Measurements from ENCODE around the gene JPT2.

JPT2 gene

GRCh38 chr16:1689853-1690252 is 11.8 kb downstream of the JPT2 start:
- no peak overlapping the region for H2AK5ac ChIP-seq (ENCODE audit: low read length)
- no peak overlapping the region for H3K9ac ChIP-seq (ENCODE audit: low read length)
- H3K4me3 ChIP-seq (ENCODE audit: low read length), result no peak overlapping the region
- no peak overlapping the region for H3K18ac ChIP-seq (ENCODE audit: low read length)
- no peak overlapping the region for H2BK120ac ChIP-seq (ENCODE audit: low read depth, low read length)
- no peak overlapping the region for H3K23ac ChIP-seq (ENCODE audit: low read length)
- DNase-seq, result no peak
- WGBS (ENCODE audit: extremely low coverage, insufficient coverage, low lambda C conversion rate), result no CpG with 5 or more reads among the region's 13 CpGs
- no peak overlapping the region for H2BK15ac ChIP-seq (replicated peaks; ENCODE audit: low read depth)
- no peak overlapping the region for H4K5ac ChIP-seq (ENCODE audit: low read length)
- no peak overlapping the region for H3K4ac ChIP-seq (ENCODE audit: low read depth, low read length)
- H3K79me1 ChIP-seq (ENCODE audit: low read length), result peaks cover 10% of the 10 kb centered on the region
- peaks cover 59% of the 10 kb centered on the region for H3K79me2 ChIP-seq (ENCODE audit: control insufficient read depth, insufficient read depth, low read length)
- no peak overlapping the region for H3K27ac ChIP-seq (ENCODE audit: low read depth, low read length)
- no peaks in the 10 kb centered on the region for H3K4me1 ChIP-seq (ENCODE audit: control insufficient read depth, low read depth, low read length)
- no peak overlapping the region for H2BK5ac ChIP-seq (ENCODE audit: low read length)
- no peak overlapping the region for H4K8ac ChIP-seq (ENCODE audit: low read depth, low read length)
- peaks cover 15% of the 10 kb centered on the region for H3K36me3 ChIP-seq (ENCODE audit: control insufficient read depth, insufficient read depth, low read length)
- H3K27me3 ChIP-seq (ENCODE audit: insufficient read depth, low read length, poor library complexity), result no peaks in the 10 kb centered on the region
- H3K56ac ChIP-seq (ENCODE audit: low read length), result no peak overlapping the region
- H3K4me2 ChIP-seq (ENCODE audit: low read length), result no peak overlapping the region

GRCh38 chr16:1690810-1691209 is 12.7 kb downstream of the JPT2 start:
- H3K4me1 ChIP-seq (ENCODE audit: control insufficient read depth, low read depth, low read length), result no peaks in the 10 kb centered on the region
- H3K27ac ChIP-seq (ENCODE audit: low read depth, low read length), result no peak overlapping the region
- no peak for DNase-seq
- no CpG with 5 or more reads among the region's 1 CpG for WGBS (ENCODE audit: extremely low coverage, insufficient coverage, low lambda C conversion rate)
- H3K56ac ChIP-seq (ENCODE audit: low read length), result no peak overlapping the region
- H3K27me3 ChIP-seq (ENCODE audit: insufficient read depth, low read length, poor library complexity), result no peaks in the 10 kb centered on the region
- no peak overlapping the region for H3K23ac ChIP-seq (ENCODE audit: low read length)
- peaks cover 51% of the 10 kb centered on the region for H3K79me2 ChIP-seq (ENCODE audit: control insufficient read depth, insufficient read depth, low read length)
- H3K4me3 ChIP-seq (ENCODE audit: low read length), result no peak overlapping the region
- H2BK120ac ChIP-seq (ENCODE audit: low read depth, low read length), result no peak overlapping the region
- H3K4me2 ChIP-seq (ENCODE audit: low read length), result no peak overlapping the region
- H4K5ac ChIP-seq (ENCODE audit: low read length), result no peak overlapping the region
- no peak overlapping the region for H3K9ac ChIP-seq (ENCODE audit: low read length)
- H3K18ac ChIP-seq (ENCODE audit: low read length), result no peak overlapping the region
- no peak overlapping the region for H2BK15ac ChIP-seq (replicated peaks; ENCODE audit: low read depth)
- H2AK5ac ChIP-seq (ENCODE audit: low read length), result no peak overlapping the region
- peaks cover 15% of the 10 kb centered on the region for H3K36me3 ChIP-seq (ENCODE audit: control insufficient read depth, insufficient read depth, low read length)
- H2BK5ac ChIP-seq (ENCODE audit: low read length), result no peak overlapping the region
- no peak overlapping the region for H3K4ac ChIP-seq (ENCODE audit: low read depth, low read length)
- H3K79me1 ChIP-seq (ENCODE audit: low read length), result peaks cover 10% of the 10 kb centered on the region
- no peak overlapping the region for H4K8ac ChIP-seq (ENCODE audit: low read depth, low read length)

GRCh38 chr16:1691276-1691675 is 13.2 kb downstream of the JPT2 start:
- Histone ChIP-seq H3K23ac (ENCODE audit: low read length) (no peak overlapping the region), H3K27me3 (ENCODE audit: insufficient read depth, low read length, poor library complexity) (no peaks in the 10 kb centered on the region), H3K27ac (ENCODE audit: low read depth, low read length) (no peak overlapping the region), H3K4ac (ENCODE audit: low read depth, low read length) (no peak overlapping the region), H3K4me2 (ENCODE audit: low read length) (no peak overlapping the region), H3K79me1 (ENCODE audit: low read length) (peaks cover 10% of the 10 kb centered on the region), H3K4me3 (ENCODE audit: low read length) (no peak overlapping the region), H4K5ac (ENCODE audit: low read length) (no peak overlapping the region), H3K79me2 (ENCODE audit: control insufficient read depth, insufficient read depth, low read length) (peaks cover 49% of the 10 kb centered on the region), H2BK120ac (ENCODE audit: low read depth, low read length) (no peak overlapping the region), H4K8ac (ENCODE audit: low read depth, low read length) (no peak overlapping the region), H2BK15ac (replicated peaks; ENCODE audit: low read depth) (no peak overlapping the region), H3K18ac (ENCODE audit: low read length) (no peak overlapping the region), H2AK5ac (ENCODE audit: low read length) (no peak overlapping the region), H3K4me1 (ENCODE audit: control insufficient read depth, low read depth, low read length) (no peaks in the 10 kb centered on the region), H3K36me3 (ENCODE audit: control insufficient read depth, insufficient read depth, low read length) (peaks cover 15% of the 10 kb centered on the region), H3K56ac (ENCODE audit: low read length) (no peak overlapping the region), H3K9ac (ENCODE audit: low read length) (no peak overlapping the region), H2BK5ac (ENCODE audit: low read length) (no peak overlapping the region)
- DNase-seq, result no peak

GRCh38 chr16:1691956-1692355 is 13.9 kb downstream of the JPT2 start:
- no peak overlapping the region for H3K56ac ChIP-seq (ENCODE audit: low read length)
- peaks cover 19% of the 10 kb centered on the region for H3K36me3 ChIP-seq (ENCODE audit: control insufficient read depth, insufficient read depth, low read length)
- H3K23ac ChIP-seq (ENCODE audit: low read length), result no peak overlapping the region
- H3K27me3 ChIP-seq (ENCODE audit: insufficient read depth, low read length, poor library complexity), result no peaks in the 10 kb centered on the region
- H3K27ac ChIP-seq (ENCODE audit: low read depth, low read length), result no peak overlapping the region
- no peak overlapping the region for H2BK120ac ChIP-seq (ENCODE audit: low read depth, low read length)
- no peaks in the 10 kb centered on the region for H3K4me1 ChIP-seq (ENCODE audit: control insufficient read depth, low read depth, low read length)
- no peak overlapping the region for H2BK5ac ChIP-seq (ENCODE audit: low read length)
- no peak overlapping the region for H4K8ac ChIP-seq (ENCODE audit: low read depth, low read length)
- peaks cover 14% of the 10 kb centered on the region for H3K79me1 ChIP-seq (ENCODE audit: low read length)
- no peak overlapping the region for H3K4me2 ChIP-seq (ENCODE audit: low read length)
- no peak overlapping the region for H3K4ac ChIP-seq (ENCODE audit: low read depth, low read length)
- H4K5ac ChIP-seq (ENCODE audit: low read length), result no peak overlapping the region
- H3K79me2 ChIP-seq (ENCODE audit: control insufficient read depth, insufficient read depth, low read length), result peaks cover 43% of the 10 kb centered on the region
- H3K18ac ChIP-seq (ENCODE audit: low read length), result no peak overlapping the region
- H2BK15ac ChIP-seq (replicated peaks; ENCODE audit: low read depth), result no peak overlapping the region
- no peak for DNase-seq
- no peak overlapping the region for H2AK5ac ChIP-seq (ENCODE audit: low read length)
- H3K4me3 ChIP-seq (ENCODE audit: low read length), result no peak overlapping the region
- H3K9ac ChIP-seq (ENCODE audit: low read length), result no peak overlapping the region
- WGBS (ENCODE audit: extremely low coverage, insufficient coverage, low lambda C conversion rate), result no CpG with 5 or more reads among the region's 21 CpGs

- H2BK120ac ChIP-seq (ENCODE audit: low read depth, low read length), result no peak overlapping the region
- no peak for DNase-seq
- peaks cover 22% of the 10 kb centered on the region for H3K36me3 ChIP-seq (ENCODE audit: control insufficient read depth, insufficient read depth, low read length)
- peaks cover 9% of the 10 kb centered on the region for H3K79me2 ChIP-seq (ENCODE audit: control insufficient read depth, insufficient read depth, low read length)
- H3K4me1 ChIP-seq (ENCODE audit: control insufficient read depth, low read depth, low read length), result no peaks in the 10 kb centered on the region
- no peak overlapping the region for H2AK5ac ChIP-seq (ENCODE audit: low read length)
- peaks cover 12% of the 10 kb centered on the region for H3K79me1 ChIP-seq (ENCODE audit: low read length)
- H3K9ac ChIP-seq (ENCODE audit: low read length), result no peak overlapping the region
- H4K5ac ChIP-seq (ENCODE audit: low read length), result no peak overlapping the region
- no peak overlapping the region for H3K56ac ChIP-seq (ENCODE audit: low read length)
- H3K4me2 ChIP-seq (ENCODE audit: low read length), result no peak overlapping the region
- no peak overlapping the region for H3K4ac ChIP-seq (ENCODE audit: low read depth, low read length)
- no peak overlapping the region for H2BK5ac ChIP-seq (ENCODE audit: low read length)
- H3K27ac ChIP-seq (ENCODE audit: low read depth, low read length), result no peak overlapping the region
- no peak overlapping the region for H3K4me3 ChIP-seq (ENCODE audit: low read length)
- no CpG with 5 or more reads among the region's 5 CpGs for WGBS (ENCODE audit: extremely low coverage, insufficient coverage, low lambda C conversion rate)
- no peak overlapping the region for H3K18ac ChIP-seq (ENCODE audit: low read length)
- no peaks in the 10 kb centered on the region for H3K27me3 ChIP-seq (ENCODE audit: insufficient read depth, low read length, poor library complexity)
- H3K23ac ChIP-seq (ENCODE audit: low read length), result no peak overlapping the region
- H2BK15ac ChIP-seq (replicated peaks; ENCODE audit: low read depth), result no peak overlapping the region
- H4K8ac ChIP-seq (ENCODE audit: low read depth, low read length), result no peak overlapping the region
These were observed 18.8 kb downstream of the JPT2 start for GRCh38 chr16:1696863-1697262.

GRCh38 chr16:1698680-1699079 is 20.6 kb downstream of the JPT2 start:
- no peak overlapping the region for H2AK5ac ChIP-seq (ENCODE audit: low read length)

More at GRCh38 chr16:1698680-1699079, 20.6 kb downstream of the JPT2 start:
- Histone ChIP-seq H3K4ac (ENCODE audit: low read depth, low read length) (no peak overlapping the region), H3K27me3 (ENCODE audit: insufficient read depth, low read length, poor library complexity) (no peaks in the 10 kb centered on the region), H2BK120ac (ENCODE audit: low read depth, low read length) (no peak overlapping the region), H3K79me2 (ENCODE audit: control insufficient read depth, insufficient read depth, low read length) (no peaks in the 10 kb centered on the region), H3K4me2 (ENCODE audit: low read length) (no peak overlapping the region), H4K8ac (ENCODE audit: low read depth, low read length) (no peak overlapping the region), H2BK15ac (replicated peaks; ENCODE audit: low read depth) (no peak overlapping the region), H2BK5ac (ENCODE audit: low read length) (no peak overlapping the region), H3K36me3 (ENCODE audit: control insufficient read depth, insufficient read depth, low read length) (peaks cover 19% of the 10 kb centered on the region), H3K18ac (ENCODE audit: low read length) (no peak overlapping the region), H3K4me3 (ENCODE audit: low read length) (no peak overlapping the region), H4K5ac (ENCODE audit: low read length) (no peak overlapping the region), H3K27ac (ENCODE audit: low read depth, low read length) (no peak overlapping the region), H3K9ac (ENCODE audit: low read length) (no peak overlapping the region), H3K79me1 (ENCODE audit: low read length) (peaks cover 5% of the 10 kb centered on the region), H3K4me1 (ENCODE audit: control insufficient read depth, low read depth, low read length) (no peaks in the 10 kb centered on the region), H3K23ac (ENCODE audit: low read length) (no peak overlapping the region), H3K56ac (ENCODE audit: low read length) (no peak overlapping the region)
- WGBS (ENCODE audit: extremely low coverage, insufficient coverage, low lambda C conversion rate), result no CpG with 5 or more reads among the region's 10 CpGs
- no peak for DNase-seq

All from mesendoderm (in vitro differentiated cells).